GM12801 (cell line): ENCODE measurements around the gene RASAL3.

ENCODE experiments used
- CTCF ChIP-seq: IDR thresholded peaks from one replicate; pipeline ENCODE4 v1.5.1; 2011; ENCODE audit warnings: control low read depth; ENCODE audit not compliant: insufficient read length; ENCODE audit errors: extremely low read depth

The RASAL3 gene

GRCh38 chr19:15404780-15405211, 59.5 kb downstream of the RASAL3 start:
- TF ChIP-seq CTCF = no peak

DNA sequence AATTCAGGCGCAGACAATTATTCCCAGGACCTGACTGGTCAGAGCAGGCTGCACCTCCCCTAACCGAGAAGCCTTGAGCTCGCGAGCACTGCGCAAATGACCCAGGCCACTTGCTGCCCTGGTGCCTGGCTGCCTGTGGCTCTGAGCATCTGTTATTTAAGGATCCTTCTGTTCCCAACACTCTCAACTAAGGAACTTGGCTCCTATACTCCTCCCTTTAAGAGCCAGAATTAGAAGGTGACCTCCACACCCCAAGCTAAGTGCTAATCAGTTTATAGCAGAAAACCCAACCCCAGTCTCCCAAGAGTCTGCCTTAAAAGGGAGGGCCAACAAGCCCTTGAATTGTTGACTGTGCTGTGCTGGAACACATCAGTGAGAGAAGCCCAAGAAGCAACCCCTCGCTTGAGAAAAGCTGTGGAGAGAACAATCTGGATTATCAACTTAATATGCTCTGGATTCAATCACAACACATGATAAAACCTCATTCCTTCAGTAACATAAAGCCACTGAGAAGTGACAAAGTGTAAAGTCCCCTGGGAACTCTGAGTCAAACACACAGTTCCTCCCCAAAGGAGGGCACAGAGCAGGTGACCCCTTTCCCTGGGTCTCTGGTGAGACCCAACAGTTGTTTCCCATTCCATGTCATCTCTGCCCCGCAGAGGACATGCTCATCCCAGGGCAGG, 60.1 kb downstream of the RASAL3 start:
- TF ChIP-seq CTCF = no peak

DNA sequence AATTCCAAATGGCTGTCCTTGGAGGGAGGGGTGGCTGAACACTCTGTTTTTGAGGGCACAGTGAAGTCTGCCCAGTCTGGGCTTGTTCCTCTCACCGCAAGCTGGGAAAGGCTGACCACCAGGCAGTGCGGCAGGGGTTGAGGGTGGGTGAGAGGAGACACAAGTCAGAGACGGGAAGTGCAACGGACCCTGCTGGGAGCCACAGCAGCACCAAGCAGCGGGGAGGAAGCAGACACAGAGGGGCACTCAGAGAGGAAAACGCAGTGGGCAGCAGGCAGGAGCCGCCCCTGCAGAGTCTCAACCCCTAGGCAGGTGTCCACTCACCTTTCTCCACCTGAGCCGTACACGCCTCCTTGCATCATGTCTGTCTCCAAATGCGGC, 61.2 kb downstream of the RASAL3 start:
- no peak for TF ChIP-seq CTCF

GRCh38 chr19:15402411-15403150, 61.8 kb downstream of the RASAL3 start:
- no peak for TF ChIP-seq CTCF
